H1 (cell line): ENCODE results near the gene TLCD5. TPM values are rescaled to one million over a fixed set of nuclear protein-coding genes. Genes with fewer than 3 reads are reported as not detected.

Experiments used
- CTCF ChIA-PET: fragments of 300-600 bp; sonication (Branson Sonifier 250); formaldehyde crosslinking; loops from one replicate; lab custom pipeline; 2021; ENCODE audit not compliant: partially characterized antibody; lab: Charles Lee
- POLR2A ChIA-PET: fragments of 300-600 bp; sonication (Branson Sonifier 250); formaldehyde crosslinking; loops from one replicate; lab custom pipeline; 2021; ENCODE audit warnings: inconsistent platforms; ENCODE audit not compliant: partially characterized antibody; lab: Charles Lee
- DNase-seq, 2 experiments: peaks; one replicate each; pipeline versions ENCODE4 v3.0.0 to v3.0.0-alpha.2; 2010 to 2022; ENCODE audit warnings: low spot score in 2 of 2, low read depth in 1 of 2, mixed read lengths in 1 of 2
- FAIRE-seq: peaks from 2 replicates; lab custom pipeline; 2011; peaks lifted over from hg19 to GRCh38; lab: Jason Lieb, UNC
- H2AFZ ChIP-seq: 2 replicates; pipeline ENCODE4 v1.8.1; 2012; ENCODE audit warnings: low read length, inconsistent platforms
- H2AK5ac ChIP-seq: 2 replicates; pipeline ENCODE4 v1.6.1; 2013; ENCODE audit warnings: low read depth, low read length
- H2BK120ac ChIP-seq: replicated peaks from 2 replicates; pipeline ENCODE3; 2013; ENCODE audit warnings: low read depth, low read length, inconsistent platforms
- H2BK12ac ChIP-seq: 2 replicates; pipeline ENCODE4 v1.6.1; 2013; ENCODE audit warnings: low read depth, low read length
- H2BK15ac ChIP-seq: 2 replicates; pipeline ENCODE4 v1.6.1; 2013; ENCODE audit warnings: low read length
- H2BK20ac ChIP-seq: 2 replicates; pipeline ENCODE4 v1.6.1; 2013; ENCODE audit warnings: low read length
- H2BK5ac ChIP-seq: 2 replicates; pipeline ENCODE4 v1.6.1; 2013; ENCODE audit warnings: low read depth, low read length
- H3K14ac ChIP-seq: 2 replicates; pipeline ENCODE4 v1.6.1; 2013; ENCODE audit warnings: inconsistent platforms; ENCODE audit not compliant: insufficient read length
- H3K18ac ChIP-seq: 2 replicates; pipeline ENCODE4 v1.6.1; 2013; ENCODE audit warnings: low read length; ENCODE audit errors: extremely low read depth
- H3K23ac ChIP-seq: 2 replicates; pipeline ENCODE4 v1.6.1; 2013; ENCODE audit warnings: inconsistent platforms; ENCODE audit not compliant: insufficient read length
- H3K23me2 ChIP-seq: 2 replicates; pipeline ENCODE4 v1.6.1; 2013; ENCODE audit warnings: low read depth, low read length
- H3K27ac ChIP-seq: 2 replicates; pipeline ENCODE4 v1.6.1; 2011; ENCODE audit warnings: low read depth, low read length, inconsistent platforms
- H3K27me3 ChIP-seq, 4 experiments: replicated peaks in 1 of 4; 1 replicate in 1 of 4; 2 replicates in 3 of 4; pipeline versions ENCODE4 v1.6.1 to v1.8.1; 2011 to 2013; ENCODE audit warnings: low read length in 3 of 4, mild to moderate bottlenecking in 3 of 4, inconsistent platforms in 2 of 4, mixed read lengths in 2 of 4, moderate library complexity in 1 of 4; ENCODE audit not compliant: control insufficient read depth in 3 of 4, insufficient read depth in 3 of 4; ENCODE audit errors: extremely low read depth in 1 of 4
- H3K36me3 ChIP-seq, 4 experiments: 2 replicates each; pipeline versions ENCODE4 v1.6.1 to v1.8.1; 2011 to 2013; ENCODE audit warnings: mild to moderate bottlenecking in 4 of 4, low read length in 3 of 4, moderate library complexity in 2 of 4, control low read depth in 1 of 4, inconsistent platforms in 1 of 4; ENCODE audit not compliant: insufficient read depth in 4 of 4, control insufficient read depth in 2 of 4
- H3K4ac ChIP-seq: replicated peaks from 2 replicates; pipeline ENCODE3; 2013; ENCODE audit warnings: low read length, low read depth, mixed read lengths, inconsistent platforms; ENCODE audit not compliant: insufficient read length
- H3K4me1 ChIP-seq, 4 experiments: replicated peaks in 1 of 4; 1 replicate in 1 of 4; 2 replicates in 3 of 4; pipeline versions ENCODE4 v1.6.1 to v1.8.1; 2011 to 2013; ENCODE audit warnings: low read length in 3 of 4, inconsistent platforms in 2 of 4, mixed read lengths in 1 of 4; ENCODE audit not compliant: insufficient read depth in 4 of 4, control insufficient read depth in 3 of 4
- H3K4me2 ChIP-seq, 2 experiments: 2 replicates each; pipeline versions ENCODE4 v1.6.1 to v1.8.1; 2011 to 2013; ENCODE audit warnings: low read depth in 2 of 2, low read length in 2 of 2, control low read depth in 1 of 2, inconsistent platforms in 1 of 2, mild to moderate bottlenecking in 1 of 2; ENCODE audit not compliant: insufficient read depth in 1 of 2
- H3K4me3 ChIP-seq, 4 experiments: fragments of 200-600, 300-600 bp in 1 of 4; sonication (generic), shearing (Covaris generic), sonication (Bioruptor Twin) in 1 of 4; 2 replicates each; pipeline versions ENCODE4 v1.5.1 to v1.8.1; 2011 to 2016; ENCODE audit warnings: low read length in 4 of 4, low read depth in 3 of 4, control low read depth in 2 of 4, inconsistent platforms in 2 of 4, mild to moderate bottlenecking in 2 of 4, mixed read lengths in 1 of 4, moderate library complexity in 1 of 4; ENCODE audit not compliant: insufficient read depth in 2 of 4; ENCODE audit errors: extremely low read depth in 1 of 4
- H3K56ac ChIP-seq: replicated peaks from 2 replicates; pipeline ENCODE3; 2013; ENCODE audit warnings: low read depth, mild to moderate bottlenecking, mixed read lengths, low read length, inconsistent platforms; ENCODE audit not compliant: insufficient read length
- H3K79me1 ChIP-seq: 2 replicates; pipeline ENCODE4 v1.6.1; 2013; ENCODE audit warnings: low read depth, low read length, control low read depth
- H3K79me2 ChIP-seq, 2 experiments: 2 replicates each; pipeline versions ENCODE4 v1.6.1 to v1.8.1; 2012 to 2013; ENCODE audit warnings: low read length in 2 of 2, mild to moderate bottlenecking in 2 of 2, inconsistent platforms in 1 of 2; ENCODE audit not compliant: insufficient read depth in 2 of 2, control insufficient read depth in 1 of 2
- H3K9ac ChIP-seq, 4 experiments: replicated peaks in 1 of 4; 1 replicate in 1 of 4; 2 replicates in 3 of 4; pipeline versions ENCODE4 v1.6.1 to v1.8.1; 2011 to 2013; ENCODE audit warnings: low read depth in 3 of 4, low read length in 3 of 4, control low read depth in 2 of 4, mild to moderate bottlenecking in 2 of 4, moderate library complexity in 2 of 4, inconsistent platforms in 1 of 4; ENCODE audit errors: extremely low read depth in 1 of 4
- H3K9me3 ChIP-seq, 2 experiments: 2 replicates each; pipeline versions ENCODE4 v1.6.1 to v1.8.1; 2012 to 2013; ENCODE audit warnings: mild to moderate bottlenecking in 2 of 2, moderate library complexity in 2 of 2, control low read depth in 1 of 2, inconsistent platforms in 1 of 2, low read depth in 1 of 2, low read length in 1 of 2, mixed read lengths in 1 of 2; ENCODE audit not compliant: insufficient read depth in 2 of 2
- H4K20me1 ChIP-seq, 2 experiments: replicated peaks in 1 of 2; 2 replicates each; pipeline versions ENCODE3 to v1.8.1; 2011 to 2013; ENCODE audit warnings: inconsistent platforms in 2 of 2, low read length in 2 of 2, mild to moderate bottlenecking in 1 of 2; ENCODE audit not compliant: insufficient read depth in 2 of 2, control insufficient read depth in 1 of 2
- H4K5ac ChIP-seq: 2 replicates; pipeline ENCODE4 v1.6.1; 2013; ENCODE audit warnings: low read length, low read depth, mixed read lengths, inconsistent platforms; ENCODE audit not compliant: insufficient read length
- H4K8ac ChIP-seq: 2 replicates; pipeline ENCODE4 v1.8.0; 2013; ENCODE audit warnings: mild to moderate bottlenecking, moderate library complexity, low read length, inconsistent platforms; ENCODE audit not compliant: insufficient read depth; ENCODE audit errors: extremely low read depth
- H4K91ac ChIP-seq: replicated peaks from 2 replicates; pipeline ENCODE3; 2013; ENCODE audit warnings: low read length, mixed read lengths, inconsistent platforms; ENCODE audit not compliant: insufficient read length
- ASH2L ChIP-seq: fragments of 200-600, 300-600 bp; sonication (generic); IDR thresholded peaks from one replicate; pipeline ENCODE4 v1.7.1; 2017; ENCODE audit warnings: low read length
- BACH1 ChIP-seq: IDR thresholded peaks from 2 replicates; pipeline ENCODE4 v1.6.1; 2012; ENCODE audit warnings: low read length, improper control_type of control experiment
- CEBPB ChIP-seq: IDR thresholded peaks from 2 replicates; pipeline ENCODE4 v1.6.1; 2012; ENCODE audit warnings: low read depth, low read length
- CTBP2 ChIP-seq: IDR thresholded peaks from 2 replicates; pipeline ENCODE4 v1.7.0; 2011; ENCODE audit warnings: borderline replicate concordance, mild to moderate bottlenecking, moderate library complexity, mixed read lengths, low read length; ENCODE audit not compliant: insufficient read depth, insufficient read length
- FOSL1 ChIP-seq: IDR thresholded peaks from 2 replicates; pipeline ENCODE4 v1.6.1; 2011; ENCODE audit warnings: mild to moderate bottlenecking, low read depth, low read length, moderate library complexity; ENCODE audit not compliant: insufficient read depth
- JUND ChIP-seq: IDR thresholded peaks from 2 replicates; pipeline ENCODE4 v1.6.1; 2011; ENCODE audit warnings: mild to moderate bottlenecking, improper control_type of control experiment, low read length
- KDM4A ChIP-seq: IDR thresholded peaks from one replicate; pipeline ENCODE4 v1.7.1; 2012; ENCODE audit warnings: low read depth, mild to moderate bottlenecking, moderate library complexity, low read length, inconsistent platforms; ENCODE audit not compliant: severe bottlenecking
- MAX ChIP-seq: IDR thresholded peaks from 2 replicates; pipeline ENCODE4 v1.6.1; 2012; ENCODE audit warnings: inconsistent platforms
- NRF1 ChIP-seq: IDR thresholded peaks from 2 replicates; pipeline ENCODE4 v1.6.1; 2011; ENCODE audit warnings: mild to moderate bottlenecking, low read depth, low read length, improper control_type of control experiment
- PHF8 ChIP-seq: fragments of 200-600 bp; sonication (generic); conservative IDR thresholded peaks from 2 replicates; pipeline ENCODE4 v1.7.1; 2012; ENCODE audit warnings: low read depth, mild to moderate bottlenecking, inconsistent platforms, low read length, moderate library complexity
- RXRA ChIP-seq: IDR thresholded peaks from 2 replicates; pipeline ENCODE4 v1.6.1; 2011; ENCODE audit warnings: low read depth, mild to moderate bottlenecking, low read length, moderate library complexity; ENCODE audit not compliant: insufficient read depth
- SP1 ChIP-seq: IDR thresholded peaks from 2 replicates; pipeline ENCODE4 v1.6.1; 2011; ENCODE audit warnings: low read depth, low read length
- SUZ12 ChIP-seq: fragments of 200-600 bp; sonication (generic); IDR thresholded peaks from 2 replicates; pipeline ENCODE4 v1.6.1; 2012; ENCODE audit warnings: mild to moderate bottlenecking, inconsistent platforms, low read length, moderate library complexity, mixed read lengths
- TAF7 ChIP-seq: optimal IDR thresholded peaks from 2 replicates; pipeline ENCODE3; 2011; ENCODE audit warnings: low read depth, mild to moderate bottlenecking, inconsistent platforms, low read length, moderate library complexity, borderline replicate concordance
- TBP ChIP-seq: IDR thresholded peaks from 2 replicates; pipeline ENCODE4 v1.6.1; 2011; ENCODE audit warnings: low read depth, low read length, improper control_type of control experiment
- WGBS, 2 experiments: shearing (Covaris generic) in 1 of 2; methylation state at CpG; one replicate each; pipeline versions ENCODE4 v1.1.6 to v1.1.7; 2013 to 2015; ENCODE audit warnings: low lambda C conversion rate in 2 of 2, mixed read lengths in 2 of 2, inconsistent platforms in 1 of 2, low coverage in 1 of 2, missing lambda C conversion rate in 1 of 2; ENCODE audit not compliant: insufficient replicate concordance in 2 of 2, insufficient coverage in 1 of 2, insufficient read length in 1 of 2; ENCODE audit errors: extremely low coverage in 1 of 2, missing lambda C conversion rate in 1 of 2; 5-methylcytosine and 5-hydroxymethylcytosine counted together
- polyA plus RNA-seq, 7 experiments: library from polyadenylated mRNA; depleted of rRNA in 3 of 7; stranded (reverse) in 5 of 7; unstranded in 2 of 7; fragments of >200 nt in 5 of 7; fragments of 200-250 nt in 2 of 7; gene quantifications; 1 replicate in 5 of 7; 2 replicates in 1 of 7; 4 replicates in 1 of 7; pipeline versions ENCODE4 v1.2.1 to v1.2.3, GENCODE V29; 2011 to 2013; ENCODE audit warnings: missing spikeins in 2 of 7, mixed read lengths in 2 of 7
- total RNA-seq: library from RNA; stranded (reverse); fragmentation: NEBNext Ultra II Directional; extraction: Animal tissue kit (Norgen Biotek cat#: 25700); gene quantifications from 2 replicates; pipeline ENCODE4 v1.2.1, GENCODE V29; 2021

TLCD5 gene
- total and polyA plus RNA-seq, 2 of the 8 experiments (the other 6 are each of a cell fraction or from before 2014, with no cell fraction given) = 9.5 to 10.1 TPM

GRCh38 chr11:120280600-120281051, 44.5 kb upstream of the TLCD5 start:
- H3K4me1 ChIP-seq = peaks cover 0 to 5% (median 0%) of the 10 kb centered on the region in 4 experiments; a peak in 3 of 7 replicates
- CTCF ChIA-PET = interaction anchor here (0.6 to 4.7 kb wide), 11 partner anchors 9 to 126 kb away, joined by 3 to 27 read pairs (median 3); no protein-coding TSS in a partner anchor
- no peaks in the 10 kb centered on the region for H4K20me1 ChIP-seq
- no peak overlapping the region for H4K91ac ChIP-seq
- H2BK15ac ChIP-seq = no peak overlapping the region
- H4K8ac ChIP-seq = no peak overlapping the region
- no peak overlapping the region for H3K18ac ChIP-seq
- H3K79me1 ChIP-seq = no peaks in the 10 kb centered on the region
- 0 out of 2 replicates have a peak, but pooled peaks cover 2% of the 10 kb centered on the region for H3K23me2 ChIP-seq
- peaks cover 0 to 2% (median 0%) of the 10 kb centered on the region in 4 experiments; a peak in 1 of 7 replicates for H3K27me3 ChIP-seq
- FAIRE-seq (no peak), DNase-seq (no peak)
- H4K5ac ChIP-seq = no peak overlapping the region
- no peak overlapping the region for H3K14ac ChIP-seq
- no peaks in the 10 kb centered on the region for H3K36me3 ChIP-seq
- H3K9ac ChIP-seq = no peak overlapping the region
- H3K9me3 ChIP-seq = no peaks in the 10 kb centered on the region
- no peak overlapping the region for H3K4ac ChIP-seq
- H3K4me2 ChIP-seq = no peak overlapping the region
- H2BK120ac ChIP-seq = no peak overlapping the region
- H2BK20ac ChIP-seq = no peak overlapping the region
- H2BK5ac ChIP-seq = no peak overlapping the region
- no peak overlapping the region for H3K56ac ChIP-seq
- no peaks in the 10 kb centered on the region for H3K79me2 ChIP-seq
- H2AFZ ChIP-seq = no peak overlapping the region
- H2BK12ac ChIP-seq = no peak overlapping the region
- H3K27ac ChIP-seq = no peak overlapping the region
- no peak overlapping the region for H2AK5ac ChIP-seq
- 75% methylated on average over 5 of the region's 5 CpGs; no CpG with 5 or more reads in 1 of the 2 experiments for WGBS, 2 experiments
- H3K23ac ChIP-seq = no peak overlapping the region
- no peak overlapping the region for H3K4me3 ChIP-seq
- POLR2A ChIA-PET = no interaction called here
- TF ChIP-seq MAX = no peak
- no peak for TF ChIP-seq CEBPB
- TF ChIP-seq NRF1 = no peak
- no peak for TF ChIP-seq TAF7
- TF ChIP-seq BACH1 = no peak
- no peak for TF ChIP-seq ASH2L
- no peak for TF ChIP-seq CTBP2
- TF ChIP-seq SUZ12 = no peak
- no peak for TF ChIP-seq FOSL1
- no peak for TF ChIP-seq SP1
- no peak for TF ChIP-seq TBP
- TF ChIP-seq JUND = no peak
- TF ChIP-seq PHF8 = no peak
- no peak for TF ChIP-seq RXRA
- TF ChIP-seq KDM4A = no peak
